H1 (cell line): ENCODE data around the gene LAMP1.

Experiments
- CTCF ChIP-seq, 3 experiments: IDR thresholded peaks; 1 replicate in 2 of 3; 2 replicates in 1 of 3; pipeline versions ENCODE4 v1.5.1 to v1.6.1; 2011; ENCODE audit warnings: low read length in 3 of 3, mild to moderate bottlenecking in 3 of 3, inconsistent platforms in 2 of 3, low read depth in 1 of 3, moderate library complexity in 1 of 3; ENCODE audit not compliant: insufficient read depth in 1 of 3; ENCODE audit errors: control extremely low read depth in 1 of 3
- EGR1 ChIP-seq: IDR thresholded peaks from 2 replicates; pipeline ENCODE4 v1.6.1; 2011; ENCODE audit warnings: low read depth, low read length, borderline replicate concordance
- EP300 ChIP-seq, 2 experiments: IDR thresholded peaks; 1 replicate in 1 of 2; 2 replicates in 1 of 2; pipeline ENCODE4 v1.6.1; 2011 to 2012; ENCODE audit warnings: low read depth in 2 of 2, low read length in 2 of 2, mild to moderate bottlenecking in 2 of 2, borderline replicate concordance in 1 of 2, inconsistent platforms in 1 of 2, moderate library complexity in 1 of 2
- EZH2 ChIP-seq: fragments of 200-600 bp; sonication (generic); IDR thresholded peaks from 2 replicates; pipeline ENCODE4 v1.7.1; 2012; ENCODE audit warnings: low read depth, mild to moderate bottlenecking, moderate library complexity, low read length, inconsistent platforms; ENCODE audit not compliant: severe bottlenecking
- HDAC2 ChIP-seq, 2 experiments: fragments of 300-600 bp in 1 of 2; sonication (generic) in 1 of 2; IDR thresholded peaks; 2 replicates each; pipeline ENCODE4 v1.6.1; 2011 to 2012; ENCODE audit warnings: low read depth in 2 of 2, low read length in 2 of 2, mild to moderate bottlenecking in 2 of 2, moderate library complexity in 2 of 2, borderline replicate concordance in 1 of 2, inconsistent platforms in 1 of 2
- POLR2A ChIP-seq, 2 experiments: IDR thresholded peaks; 1 replicate in 1 of 2; 2 replicates in 1 of 2; pipeline ENCODE4 v1.6.1; 2011; ENCODE audit warnings: low read depth in 2 of 2, low read length in 2 of 2, mild to moderate bottlenecking in 2 of 2; ENCODE audit errors: control extremely low read depth in 1 of 2
- POLR2AphosphoS5 ChIP-seq: IDR thresholded peaks from 2 replicates; pipeline ENCODE4 v1.6.1; 2011; ENCODE audit warnings: low read depth, low read length
- RAD21 ChIP-seq, 2 experiments: IDR thresholded peaks in 1 of 2; conservative IDR thresholded peaks in 1 of 2; 2 replicates each; pipeline ENCODE4 v1.6.1; 2011; ENCODE audit warnings: low read depth in 2 of 2, low read length in 2 of 2, improper control_type of control experiment in 1 of 2, inconsistent platforms in 1 of 2, mild to moderate bottlenecking in 1 of 2, moderate library complexity in 1 of 2
- RFX5 ChIP-seq: IDR thresholded peaks from 2 replicates; pipeline ENCODE4 v1.6.1; 2011; ENCODE audit warnings: low read depth, low read length, improper control_type of control experiment, borderline replicate concordance
- RNF2 ChIP-seq: fragments of 200-900, 300-1000 bp; sonication (generic); IDR thresholded peaks from 2 replicates; pipeline ENCODE4 v1.7.1; 2016; ENCODE audit warnings: borderline replicate concordance, low read depth, mild to moderate bottlenecking, antibody characterized with exemption, low read length; ENCODE audit not compliant: poor library complexity, severe bottlenecking; ENCODE audit errors: missing control alignments
- SRF ChIP-seq: IDR thresholded peaks from 2 replicates; pipeline ENCODE4 v1.6.1; 2011; ENCODE audit warnings: mild to moderate bottlenecking, low read depth, low read length, moderate library complexity
- TAF1 ChIP-seq: IDR thresholded peaks from 2 replicates; pipeline ENCODE4 v1.6.1; 2011; ENCODE audit warnings: mild to moderate bottlenecking, low read depth, low read length

DNA sequence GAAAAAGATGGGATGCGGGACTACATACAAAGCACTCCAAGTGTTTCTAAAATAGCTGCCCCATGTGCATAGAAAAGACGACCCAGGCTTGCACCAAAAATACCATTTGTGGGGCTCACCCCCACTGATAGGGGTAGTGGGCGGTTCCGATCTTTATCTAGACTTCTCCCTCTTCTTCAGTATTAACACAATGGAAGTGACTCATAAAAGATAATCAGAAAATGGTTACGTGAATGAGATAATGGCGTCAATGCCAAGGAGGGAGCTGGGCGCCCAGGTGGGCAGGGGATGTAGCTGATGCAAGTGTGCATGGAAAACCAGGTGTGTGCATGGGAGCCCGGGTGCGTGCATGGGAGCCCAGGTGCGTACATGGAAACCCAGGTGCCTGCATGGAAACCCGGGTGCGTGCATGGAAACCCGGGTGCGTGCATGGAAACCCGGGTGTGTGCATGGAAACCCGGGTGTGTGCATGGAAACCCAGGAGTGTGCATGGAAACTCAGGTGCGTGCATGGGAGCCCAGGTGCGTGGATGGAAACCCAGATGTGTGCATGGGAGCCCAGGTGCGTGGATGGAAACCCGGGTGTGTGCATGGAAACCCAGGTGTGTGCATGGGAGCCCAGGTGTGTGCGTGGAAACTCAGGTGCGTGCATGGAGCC lies 32.7 kb downstream of the LAMP1 start:
- TF ChIP-seq CTCF (IDR thresholded peaks at IDR 0.05; ENCODE audit: control extremely low read depth in 1 of 3, insufficient read depth in 1 of 3, low read depth in 1 of 3, low read length in 3 of 3) (no peak), RFX5 (no peak), RNF2 (no peak), EGR1 (no peak), HDAC2 (IDR thresholded peaks at IDR 0.05; ENCODE audit: borderline replicate concordance in 1 of 2, low read depth in 2 of 2, low read length in 2 of 2) (no peak), POLR2A (IDR thresholded peaks at IDR 0.05; ENCODE audit: control extremely low read depth in 1 of 2, low read depth in 2 of 2, low read length in 2 of 2) (no peak), EP300 (IDR thresholded peaks at IDR 0.05; ENCODE audit: borderline replicate concordance in 1 of 2, low read depth in 2 of 2, low read length in 2 of 2) (no peak), EZH2 (no peak), SRF (no peak), TAF1 (no peak), RAD21 (IDR thresholded peaks at IDR 0.05 in 1 of 2, conservative IDR thresholded peaks at IDR 0.05 in 1 of 2; ENCODE audit: low read depth in 2 of 2, low read length in 2 of 2) (no peak), POLR2AphosphoS5 (no peak)
